Right atrium auricular region (tissue), 2 donors: ENCODE measurements around the gene MSTN. TPM values are rescaled to one million over a fixed set of nuclear protein-coding genes. Genes with fewer than 3 reads are reported as not detected.

Experiments used
- DNase-seq: peaks from one replicate; pipeline ENCODE4 v3.0.0-alpha.2; 2019; ENCODE audit warnings: low spot score
- H3K27ac ChIP-seq, 2 donors: fragments of 200-600 bp; sonication (generic); 1 replicate in 1 of 2; 2 replicates in 1 of 2; pipeline ENCODE4 v1.5.1; 2016 to 2019
- H3K27me3 ChIP-seq, 2 donors: fragments of 200-600 bp; sonication (generic); one replicate each; pipeline versions ENCODE4 v1.5.1 to v1.6.0; 2017 to 2019
- H3K36me3 ChIP-seq: fragments of 200-600 bp; sonication (generic); one replicate; pipeline ENCODE4 v1.5.1; 2016
- H3K4me1 ChIP-seq, 2 donors: fragments of 200-600 bp; sonication (generic); one replicate each; pipeline versions ENCODE4 v1.5.1 to v1.6.0; 2017 to 2019
- H3K4me3 ChIP-seq, 2 donors: fragments of 200-600 bp; sonication (generic); 1 replicate in 1 of 2; 2 replicates in 1 of 2; pipeline ENCODE4 v1.5.1; 2017 to 2019; ENCODE audit warnings: mild to moderate bottlenecking in 1 of 2, moderate library complexity in 1 of 2
- H3K9me3 ChIP-seq, 2 donors: fragments of 200-600 bp; sonication (generic); one replicate each; pipeline ENCODE4 v1.5.1; 2019
- total RNA-seq, 2 donors: library from RNA; depleted of rRNA; stranded (reverse); fragments of >200 nt; gene quantifications; one replicate each; pipeline ENCODE4 v1.1.0, GENCODE V29; 2016
- TF ChIP-seq, protein P1 (sequence below), 2 donors: fragments of 200-600 bp; sonication (generic); IDR thresholded peaks; one replicate each; pipeline ENCODE4 v1.5.1; 2019; ENCODE audit warnings: antibody characterized with exemption in 2 of 2

MSTN gene
- under 1 TPM; 0.12 to 0.19 TPM for total RNA-seq

DNA sequence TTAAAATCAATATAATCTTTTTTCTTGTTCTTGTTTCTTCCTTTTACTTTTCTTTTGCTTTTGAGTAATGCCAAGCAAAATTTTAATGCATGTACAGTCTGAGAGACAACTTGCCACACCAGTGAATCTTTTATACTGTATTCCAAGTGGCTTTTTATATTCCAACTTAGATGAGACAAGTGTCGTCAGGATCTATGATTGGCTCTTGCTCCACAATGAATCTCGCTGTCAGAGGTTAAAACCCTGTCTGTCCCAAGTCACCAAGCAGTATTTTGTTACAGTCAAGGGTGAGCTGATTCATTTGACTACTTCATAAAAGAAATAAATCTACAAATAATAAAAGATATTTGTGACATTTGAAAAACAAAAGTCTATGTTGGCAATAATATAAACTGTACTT is at the start of gene MSTN:
TSS of gene MSTN (minus strand) at position 129 of the 400 bp plus-strand sequence. CDS start 133 bp downstream, outside the sequence.
- no peaks in the 10 kb centered on the region for H3K36me3 ChIP-seq
- H3K4me3 ChIP-seq, result no peak within 1 kb of the TSS
- DNase-seq, result no peak
- H3K27me3 ChIP-seq, result no peaks in the 10 kb centered on the region
- no peaks in the 10 kb centered on the region for H3K4me1 ChIP-seq
- TF ChIP-seq, protein P1, sequence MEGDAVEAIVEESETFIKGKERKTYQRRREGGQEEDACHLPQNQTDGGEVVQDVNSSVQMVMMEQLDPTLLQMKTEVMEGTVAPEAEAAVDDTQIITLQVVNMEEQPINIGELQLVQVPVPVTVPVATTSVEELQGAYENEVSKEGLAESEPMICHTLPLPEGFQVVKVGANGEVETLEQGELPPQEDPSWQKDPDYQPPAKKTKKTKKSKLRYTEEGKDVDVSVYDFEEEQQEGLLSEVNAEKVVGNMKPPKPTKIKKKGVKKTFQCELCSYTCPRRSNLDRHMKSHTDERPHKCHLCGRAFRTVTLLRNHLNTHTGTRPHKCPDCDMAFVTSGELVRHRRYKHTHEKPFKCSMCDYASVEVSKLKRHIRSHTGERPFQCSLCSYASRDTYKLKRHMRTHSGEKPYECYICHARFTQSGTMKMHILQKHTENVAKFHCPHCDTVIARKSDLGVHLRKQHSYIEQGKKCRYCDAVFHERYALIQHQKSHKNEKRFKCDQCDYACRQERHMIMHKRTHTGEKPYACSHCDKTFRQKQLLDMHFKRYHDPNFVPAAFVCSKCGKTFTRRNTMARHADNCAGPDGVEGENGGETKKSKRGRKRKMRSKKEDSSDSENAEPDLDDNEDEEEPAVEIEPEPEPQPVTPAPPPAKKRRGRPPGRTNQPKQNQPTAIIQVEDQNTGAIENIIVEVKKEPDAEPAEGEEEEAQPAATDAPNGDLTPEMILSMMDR (IDR thresholded peaks at IDR 0.05), result no peak
- no peaks in the 10 kb centered on the region for H3K9me3 ChIP-seq
- H3K27ac ChIP-seq, result no peak within 1 kb of the TSS

DNA sequence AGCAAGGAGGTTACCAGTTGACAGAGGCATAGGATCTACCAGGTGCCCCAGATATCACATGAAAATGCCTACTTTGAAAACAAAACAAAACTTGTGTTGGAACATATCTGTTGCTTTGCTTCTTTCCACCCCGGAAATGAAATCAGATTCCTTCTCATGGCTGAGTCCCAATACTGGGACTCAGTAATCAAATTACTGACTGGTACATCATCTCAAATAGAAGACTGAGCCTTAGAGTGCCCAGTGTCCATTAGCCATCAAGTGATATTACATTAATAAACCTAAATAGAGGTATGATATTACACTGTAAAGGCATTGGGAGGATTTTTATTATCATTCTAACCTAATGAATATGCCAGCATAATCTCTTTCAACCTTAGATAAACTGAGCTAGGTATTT is 48.6 kb upstream of the MSTN start:
- Histone ChIP-seq H3K4me1 (no peaks in the 10 kb centered on the region), H3K36me3 (no peaks in the 10 kb centered on the region), H3K9me3 (no peaks in the 10 kb centered on the region), H3K4me3 (no peak overlapping the region), H3K27ac (no peak overlapping the region), H3K27me3 (no peaks in the 10 kb centered on the region)
- TF ChIP-seq, protein P1 (IDR thresholded peaks at IDR 0.05), result no peak
- no peak for DNase-seq

DNA sequence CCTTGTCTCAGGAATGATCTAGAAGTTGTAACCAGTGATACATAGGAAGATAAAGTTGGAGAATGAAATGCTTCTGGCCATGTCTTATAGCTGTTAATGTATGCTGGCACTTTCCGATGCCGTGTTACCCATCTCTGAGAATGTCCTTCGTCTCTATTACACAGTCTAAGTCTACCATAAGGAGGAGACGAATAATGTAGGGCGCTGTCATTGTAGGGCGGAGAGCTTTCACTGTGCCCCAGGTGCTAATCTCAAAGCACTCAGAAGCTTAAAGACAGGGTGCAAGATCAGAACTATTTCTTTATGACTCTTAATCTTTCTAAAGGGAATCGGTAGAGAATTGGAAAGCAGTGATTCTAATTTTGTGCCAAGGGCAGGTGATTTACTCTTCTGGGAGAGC is 48.2 kb upstream of the MSTN start:
- Histone ChIP-seq H3K27me3 (no peaks in the 10 kb centered on the region), H3K4me3 (no peak overlapping the region), H3K4me1 (no peaks in the 10 kb centered on the region), H3K9me3 (no peaks in the 10 kb centered on the region), H3K36me3 (no peaks in the 10 kb centered on the region), H3K27ac (no peak overlapping the region)
- TF ChIP-seq, protein P1 (IDR thresholded peaks at IDR 0.05), result no peak
- no peak for DNase-seq

DNA sequence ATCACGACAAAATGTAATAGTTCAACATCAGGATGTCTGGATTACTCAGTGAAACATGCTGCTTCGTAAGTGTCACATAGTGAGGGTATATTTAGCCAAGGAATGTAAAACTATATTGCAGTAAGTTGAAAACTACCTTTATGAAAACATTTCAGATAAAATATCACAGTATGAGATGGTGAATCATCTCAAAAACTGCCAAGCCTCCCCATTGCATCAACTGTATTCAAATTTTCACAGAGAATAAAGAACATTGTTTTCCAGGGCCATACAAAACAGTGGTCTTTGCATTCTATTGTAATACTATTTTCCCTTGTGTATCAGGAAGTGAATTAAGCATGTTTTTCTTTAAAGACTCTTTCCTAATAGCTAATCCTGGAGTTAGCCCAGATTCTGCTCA is 47.6 kb upstream of the MSTN start:
- no peak overlapping the region for H3K4me3 ChIP-seq
- no peaks in the 10 kb centered on the region for H3K36me3 ChIP-seq
- no peak for DNase-seq
- H3K27me3 ChIP-seq, result no peaks in the 10 kb centered on the region
- no peaks in the 10 kb centered on the region for H3K9me3 ChIP-seq
- TF ChIP-seq, protein P1 (IDR thresholded peaks at IDR 0.05), result no peak
- H3K4me1 ChIP-seq, result no peaks in the 10 kb centered on the region
- no peak overlapping the region for H3K27ac ChIP-seq

DNA sequence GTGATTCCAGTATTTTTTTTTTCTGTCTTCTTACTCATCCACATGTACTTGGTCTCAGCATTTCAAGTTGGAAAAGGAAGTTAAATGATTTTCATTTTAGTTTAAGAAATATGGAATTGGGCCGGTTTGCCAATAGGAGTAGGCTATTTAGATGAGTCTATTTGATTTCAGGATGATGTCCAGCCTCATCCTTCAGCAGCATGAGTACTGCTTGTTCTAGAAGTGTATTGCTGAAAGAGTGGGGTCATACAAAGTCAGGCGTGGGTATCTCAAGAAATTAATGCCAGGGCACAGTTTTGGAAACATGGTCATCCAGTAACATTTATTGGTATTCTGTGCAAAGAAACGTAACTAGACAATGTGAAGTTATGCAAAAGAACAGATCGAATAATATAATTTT is 44.9 kb upstream of the MSTN start:
- H3K4me3 ChIP-seq, result no peak overlapping the region
- H3K27me3 ChIP-seq, result no peaks in the 10 kb centered on the region
- peaks cover 0 to under 1% of the 10 kb centered on the region in 2 donors for H3K9me3 ChIP-seq
- H3K36me3 ChIP-seq, result no peaks in the 10 kb centered on the region
- TF ChIP-seq, protein P1 (IDR thresholded peaks at IDR 0.05), result no peak
- no peak overlapping the region for H3K27ac ChIP-seq
- H3K4me1 ChIP-seq, result no peaks in the 10 kb centered on the region
- DNase-seq, result no peak

DNA sequence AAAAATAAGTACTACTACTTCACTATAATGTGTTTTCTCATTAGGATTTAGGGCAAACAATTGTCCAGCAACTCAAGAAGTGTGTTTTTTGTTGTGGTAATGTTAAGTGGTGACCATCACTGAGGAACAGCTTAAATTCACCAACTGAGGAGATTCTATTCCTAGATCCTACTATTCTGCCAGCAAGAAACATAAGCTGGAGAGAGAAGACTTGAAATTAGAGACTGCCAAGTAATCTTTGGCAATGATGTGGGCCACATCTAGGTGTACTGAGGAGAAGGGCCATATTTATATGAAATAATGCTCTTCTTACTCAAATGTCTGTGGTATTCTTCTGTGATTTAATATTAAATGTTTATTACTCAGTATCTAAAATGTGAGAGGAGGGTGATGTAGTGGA is 44.3 kb upstream of the MSTN start:
- Histone ChIP-seq H3K27me3 (no peaks in the 10 kb centered on the region), H3K9me3 (peaks cover 0 to 7% of the 10 kb centered on the region in 2 donors), H3K4me3 (no peak overlapping the region), H3K36me3 (no peaks in the 10 kb centered on the region), H3K4me1 (no peaks in the 10 kb centered on the region), H3K27ac (no peak overlapping the region)
- TF ChIP-seq, protein P1 (IDR thresholded peaks at IDR 0.05), result no peak
- no peak for DNase-seq
